ENCODE results near the gene CCDC24.

CCDC24 gene

GRCh38 chr1:43963006-43963405, 28.4 kb upstream of the CCDC24 start:
- DNase-seq (ENCODE audit: low read depth in 2 of 2): no peak

- no peak for DNase-seq (ENCODE audit: low read depth in 2 of 2)
Measured at GRCh38 chr1:43963890-43964289, 27.5 kb upstream of the CCDC24 start.

GRCh38 chr1:43965316-43965715, 26.1 kb upstream of the CCDC24 start:
- DNase-seq (ENCODE audit: low read depth in 2 of 2): no peak

GRCh38 chr1:43968348-43968948, 23.0 kb upstream of the CCDC24 start:
- DNase-seq (ENCODE audit: low read depth in 2 of 2): no peak

GRCh38 chr1:43969416-43969745, 22.0 kb upstream of the CCDC24 start:
- DNase-seq (ENCODE audit: low read depth in 2 of 2): no peak

GRCh38 chr1:43969746-43970466, 21.5 kb upstream of the CCDC24 start, which contains the start of gene DPH2:
DPH2 (plus strand) TSS chr1:43970010; CDS start chr1:43970176, 166 bp downstream.
- DNase-seq (ENCODE audit: low read depth in 2 of 2): peak; percentile 87 to 90

- no peak for DNase-seq (ENCODE audit: low read depth in 2 of 2)
Measured at GRCh38 chr1:43970502-43970901, 20.9 kb upstream of the CCDC24 start.

GRCh38 chr1:43970911-43971310, 20.5 kb upstream of the CCDC24 start:
- no peak for DNase-seq (ENCODE audit: low read depth in 2 of 2)

- no peak for DNase-seq (ENCODE audit: low read depth in 2 of 2)
Measured at GRCh38 chr1:43971336-43971980, 19.9 kb upstream of the CCDC24 start.

- no peak for DNase-seq (ENCODE audit: low read depth in 2 of 2)
Measured at GRCh38 chr1:43973981-43974442, 17.4 kb upstream of the CCDC24 start.

GRCh38 chr1:43974443-43975248, 16.8 kb upstream of the CCDC24 start, which contains the start of gene ATP6V0B:
ATP6V0B (plus strand) TSS chr1:43974960; CDS start chr1:43975041, 81 bp downstream.
- peak; percentile 83 to 90 for DNase-seq (ENCODE audit: low read depth in 2 of 2)

- DNase-seq (ENCODE audit: low read depth in 2 of 2): no peak
Measured at GRCh38 chr1:43975249-43975961, 16.0 kb upstream of the CCDC24 start.

- no peak for DNase-seq (ENCODE audit: low read depth in 2 of 2)
Measured at GRCh38 chr1:43976045-43976444, 15.4 kb upstream of the CCDC24 start.

- DNase-seq (ENCODE audit: low read depth in 2 of 2): no peak
Measured at GRCh38 chr1:43976890-43977289, 14.5 kb upstream of the CCDC24 start.

GRCh38 chr1:43977376-43978263, 13.8 kb upstream of the CCDC24 start:
- no peak for DNase-seq (ENCODE audit: low read depth in 2 of 2)

GRCh38 chr1:43978264-43978550, 13.2 kb upstream of the CCDC24 start:
- no peak for DNase-seq (ENCODE audit: low read depth in 2 of 2)

- DNase-seq (ENCODE audit: low read depth in 2 of 2): no peak
Measured at GRCh38 chr1:43978551-43979260, 12.7 kb upstream of the CCDC24 start, which contains the start of gene B4GALT2. B4GALT2 (plus strand) TSS chr1:43979210; CDS start chr1:43981161, 1,951 bp downstream.

GRCh38 chr1:43979261-43979527, 12.2 kb upstream of the CCDC24 start:
- DNase-seq (ENCODE audit: low read depth in 2 of 2): no peak

- no peak for DNase-seq (ENCODE audit: low read depth in 2 of 2)
Measured at GRCh38 chr1:43979528-43980254, 11.7 kb upstream of the CCDC24 start.
